Sciatic nerve (tissue), 1 donor: Measurements from ENCODE around the gene TSC2. TPM values are rescaled to one million over a fixed set of nuclear protein-coding genes. Genes with fewer than 3 reads are reported as not detected.

ENCODE experiments used
- microRNA-seq: library from miRNA; unstranded; fragments of <30 nt; microRNA quantifications from one replicate; pipeline ENCODE4 v1.2.0, GENCODE V29; 2020
- total RNA-seq: library from RNA; stranded (reverse); fragmentation: NEBNext Ultra II Directional; extraction: Animal tissue kit (Norgen Biotek cat#: 25700); gene quantifications from one replicate; pipeline ENCODE4 v1.2.1, GENCODE V29; 2021
- donor health status: DM: no; HTN: no; CAD: no.

Gene TSC2
- total RNA-seq, 1 donor from 2014 or later: 156 TPM

Small RNA genes within 50 kb of the gene (microRNA-seq; reads per million reads assigned to microRNA genes)
- 1.1 reads per million for gene MIR1225
- gene MIR3180-5: not detected
- gene MIR4516: not detected
- not detected for gene MIR6511B1

Other genes with a start within 250 kb of the TSC2 start
- 73.4 TPM for gene HAGH, start 221.2 kb upstream of the TSC2 start, total RNA-seq
- gene FAHD1, start 220.8 kb upstream of the TSC2 start, total RNA-seq: 13.8 TPM
- gene MEIOB, start 175.8 kb upstream of the TSC2 start, total RNA-seq: not detected
- gene HS3ST6, start 129.6 kb upstream of the TSC2 start, total RNA-seq: not detected
- gene MSRB1, start 104.8 kb upstream of the TSC2 start, total RNA-seq: 16.0 TPM
- not detected for gene RPL3L, start 93.3 kb upstream of the TSC2 start, total RNA-seq
- 85.8 TPM for gene NDUFB10, start 88.4 kb upstream of the TSC2 start, total RNA-seq
- 990 TPM for gene RPS2, start 83.2 kb upstream of the TSC2 start, total RNA-seq
- gene RNF151, start 81.1 kb upstream of the TSC2 start, total RNA-seq: not detected
- gene TBL3, start 75.9 kb upstream of the TSC2 start, total RNA-seq: 21.8 TPM
- gene NOXO1, start 66.5 kb upstream of the TSC2 start, total RNA-seq: not detected
- 15.5 TPM for gene GFER, start 63.8 kb upstream of the TSC2 start, total RNA-seq
- 0.76 TPM for gene SYNGR3, start 58.0 kb upstream of the TSC2 start, total RNA-seq
- 34.5 TPM for gene ZNF598, start 38.2 kb upstream of the TSC2 start, total RNA-seq
- 0.36 TPM for gene NPW, start 28.2 kb upstream of the TSC2 start, total RNA-seq
- gene NHERF2, start 21.1 kb upstream of the TSC2 start, total RNA-seq: 107 TPM
- 21.8 TPM for gene NTHL1, start 151 bp upstream of the TSC2 start, total RNA-seq
- gene PKD1, start 87.9 kb downstream of the TSC2 start, total RNA-seq: 159 TPM
- 0.40 TPM for gene RAB26, start 100.6 kb downstream of the TSC2 start, total RNA-seq
- 44.8 TPM for gene TRAF7, start 107.8 kb downstream of the TSC2 start, total RNA-seq
- 1.6 TPM for gene CASKIN1, start 148.6 kb downstream of the TSC2 start, total RNA-seq
- gene MLST8, start 157.5 kb downstream of the TSC2 start, total RNA-seq: 21.8 TPM
- 9.9 TPM for gene BRICD5, start 162.9 kb downstream of the TSC2 start, total RNA-seq
- 11.8 TPM for gene PGP, start 166.9 kb downstream of the TSC2 start, total RNA-seq
- gene E4F1, start 175.6 kb downstream of the TSC2 start, total RNA-seq: 22.3 TPM
- 1.6 TPM for gene DNASE1L2, start 188.5 kb downstream of the TSC2 start, total RNA-seq
- 37.6 TPM for gene ECI1, start 203.6 kb downstream of the TSC2 start, total RNA-seq
- gene RNPS1, start 220.1 kb downstream of the TSC2 start, total RNA-seq: 103 TPM